Caco-2 (cell line): Measurements from ENCODE around the gene STXBP1. TPM values are rescaled to one million over a fixed set of nuclear protein-coding genes. Genes with fewer than 3 reads are reported as not detected.

Experiments used
- BruUV-seq: library from RNA; stranded (reverse); fragments of 400-500 nt; replicated peaks from 2 replicates; lab custom pipeline; 2021; lab: Mats Ljungman, UMichigan
- CTCF ChIA-PET: fragments of 300-600 bp; sonication (Branson Sonifier 250); formaldehyde crosslinking; loops from one replicate; lab custom pipeline; 2022; ENCODE audit warnings: antibody characterized with exemption; lab: Charles Lee
- POLR2A ChIA-PET: fragments of 300-600 bp; sonication (Branson Sonifier 250); formaldehyde crosslinking; loops from one replicate; lab custom pipeline; 2022; ENCODE audit warnings: antibody characterized with exemption; lab: Charles Lee
- DNase-seq, 2 experiments: peaks; one replicate each; pipeline versions ENCODE4 v3.0.0 to v3.0.0-alpha.2; 2020 to 2022
- H3K27me3 ChIP-seq: replicated peaks from 2 replicates; pipeline ENCODE4 v1.6.0; 2011; ENCODE audit warnings: low read length; ENCODE audit not compliant: control insufficient read depth, insufficient read depth
- H3K36me3 ChIP-seq: 2 replicates; pipeline ENCODE4 v1.5.1; 2011; ENCODE audit warnings: low read length; ENCODE audit not compliant: control insufficient read depth, insufficient read depth
- H3K4me1 ChIP-seq: fragments of 250-450 bp; sonication (Bioruptor Pico); 2 replicates; pipeline ENCODE4 v1.5.1; 2020; ENCODE audit warnings: mild to moderate bottlenecking
- H3K4me3 ChIP-seq: 2 replicates; pipeline ENCODE4 v1.5.1; 2011; ENCODE audit warnings: low read depth, mild to moderate bottlenecking, control low read depth, low read length
- H3K9me3 ChIP-seq: fragments of 250-450 bp; sonication (Bioruptor Pico); 2 replicates; pipeline ENCODE4 v1.5.1; 2020; ENCODE audit warnings: mild to moderate bottlenecking, moderate library complexity
- H3K27ac Mint-ChIP-seq: one replicate; pipeline ENCODE4 v1.8.0; 2022; ENCODE audit warnings: mixed read lengths; ENCODE audit not compliant: unreplicated experiment
- H3K27me3 Mint-ChIP-seq: one replicate; pipeline ENCODE4 v1.8.0; 2022; ENCODE audit warnings: mixed read lengths; ENCODE audit not compliant: insufficient read depth, unreplicated experiment
- H3K36me3 Mint-ChIP-seq: one replicate; pipeline ENCODE4 v1.8.0; 2022; ENCODE audit warnings: mild to moderate bottlenecking, mixed read lengths; ENCODE audit not compliant: insufficient read depth, unreplicated experiment
- H3K4me1 Mint-ChIP-seq: one replicate; pipeline ENCODE4 v1.8.0; 2022; ENCODE audit warnings: low read depth, mixed read lengths; ENCODE audit not compliant: unreplicated experiment
- H3K4me3 Mint-ChIP-seq: one replicate; pipeline ENCODE4 v1.8.0; 2022; ENCODE audit warnings: mild to moderate bottlenecking, moderate library complexity, mixed read lengths; ENCODE audit not compliant: unreplicated experiment
- H3K9me3 Mint-ChIP-seq: one replicate; pipeline ENCODE4 v1.8.0; 2022; ENCODE audit warnings: mixed read lengths; ENCODE audit not compliant: unreplicated experiment
- CTCF ChIP-seq, 2 experiments: fragments of 200-600 bp in 1 of 2; IDR thresholded peaks; 1 replicate in 1 of 2; 2 replicates in 1 of 2; pipeline versions ENCODE4 v1.5.1 to v1.8.0; 2011 to 2022; ENCODE audit warnings: antibody characterized with exemption in 1 of 2, control low read depth in 1 of 2, inconsistent platforms in 1 of 2, low read depth in 1 of 2, low read length in 1 of 2, mild to moderate bottlenecking in 1 of 2, moderate library complexity in 1 of 2; ENCODE audit not compliant: insufficient read depth in 1 of 2, severe bottlenecking in 1 of 2, unreplicated experiment in 1 of 2
- intact Hi-C: fragments of 100-400 bp; cut with micrococcal nuclease; formaldehyde crosslinking; loops from one replicate; pipeline ENCODE4 v1.10.0; 2022; ENCODE audit not compliant: unreplicated experiment
- total RNA-seq: library from RNA; stranded (reverse); gene quantifications from 2 replicates; pipeline ENCODE4 v1.2.3, GENCODE V29; 2022

STXBP1 gene
- total RNA-seq, 1 experiment from 2014 or later = 5.5 TPM

DNA sequence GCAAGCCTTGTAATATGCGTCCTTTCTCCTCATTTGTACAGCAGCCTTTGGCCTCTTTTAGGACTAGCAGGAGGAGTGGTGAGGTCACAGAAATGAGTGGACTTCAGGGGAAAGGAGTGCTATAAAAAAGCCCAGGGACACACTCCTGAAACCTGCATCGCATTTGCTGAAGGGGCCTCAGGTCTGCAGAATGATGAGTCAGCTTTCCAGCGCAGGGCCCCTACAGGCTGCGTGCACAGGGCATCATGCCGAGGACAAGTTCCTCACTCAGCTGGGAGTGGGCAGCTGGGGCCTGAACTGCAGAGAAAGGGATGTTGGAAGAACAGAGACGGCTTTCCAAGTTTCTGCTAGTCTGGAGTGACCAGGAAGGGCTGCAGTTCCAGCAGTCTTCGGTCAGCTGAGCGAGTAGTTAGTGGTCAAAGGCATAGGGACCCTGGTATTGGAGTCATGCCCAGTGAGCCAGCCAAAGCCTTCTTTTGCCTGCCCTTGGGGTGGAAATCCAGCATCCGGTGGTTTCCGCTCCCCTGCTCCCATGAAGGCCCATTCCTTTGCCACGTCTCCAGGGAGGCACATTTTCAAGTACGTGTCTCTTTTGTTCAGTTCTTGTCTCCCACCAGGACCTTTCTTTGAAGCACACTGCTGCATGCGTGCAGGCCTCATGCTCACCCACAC, 77.4 kb downstream of the STXBP1 start:
- H3K4me1 Mint-ChIP-seq = peaks cover 5% of the 10 kb centered on the region
- no peak overlapping the region for H3K4me3 Mint-ChIP-seq
- intact Hi-C loops = no loop called here
- no peaks in the 10 kb centered on the region for H3K27me3 Mint-ChIP-seq
- POLR2A ChIA-PET = no interaction called here
- no peak overlapping the region for H3K4me3 ChIP-seq
- H3K9me3 Mint-ChIP-seq = no peaks in the 10 kb centered on the region
- no peaks in the 10 kb centered on the region for H3K27me3 ChIP-seq
- BruUV-seq = no TSS peak
- peaks cover 5% of the 10 kb centered on the region for H3K36me3 Mint-ChIP-seq
- no peak for TF ChIP-seq CTCF (IDR thresholded peaks at IDR 0.05; ENCODE audit: insufficient read depth in 1 of 2, low read depth in 1 of 2, low read length in 1 of 2, severe bottlenecking in 1 of 2, unreplicated experiment in 1 of 2)
- no peak overlapping the region for H3K27ac Mint-ChIP-seq
- H3K4me1 ChIP-seq = peaks cover 6% of the 10 kb centered on the region
- DNase-seq = no peak
- no peaks in the 10 kb centered on the region for H3K36me3 ChIP-seq
- no peaks in the 10 kb centered on the region for H3K9me3 ChIP-seq
- CTCF ChIA-PET = no interaction called here

- H3K27me3 Mint-ChIP-seq = no peaks in the 10 kb centered on the region
- no peaks in the 10 kb centered on the region for H3K4me1 Mint-ChIP-seq
- no peak overlapping the region for H3K4me3 ChIP-seq
- intact Hi-C loops = no loop called here
- POLR2A ChIA-PET = no interaction called here
- H3K27ac Mint-ChIP-seq = no peak overlapping the region
- no peaks in the 10 kb centered on the region for H3K9me3 ChIP-seq
- H3K36me3 Mint-ChIP-seq = no peaks in the 10 kb centered on the region
- H3K9me3 Mint-ChIP-seq = no peaks in the 10 kb centered on the region
- H3K36me3 ChIP-seq = no peaks in the 10 kb centered on the region
- CTCF ChIA-PET = interaction anchor here (0.7 to 2.0 kb wide), 2 partner anchors 37 to 44 kb away, joined by 7 to 13 read pairs; partner anchors contain the start of gene TOR2A
- H3K27me3 ChIP-seq = no peaks in the 10 kb centered on the region
- no peak for TF ChIP-seq CTCF (IDR thresholded peaks at IDR 0.05; ENCODE audit: insufficient read depth in 1 of 2, low read depth in 1 of 2, low read length in 1 of 2, severe bottlenecking in 1 of 2, unreplicated experiment in 1 of 2)
- DNase-seq = no peak
- peaks cover 6% of the 10 kb centered on the region for H3K4me1 ChIP-seq
- no peak overlapping the region for H3K4me3 Mint-ChIP-seq
- BruUV-seq = no TSS peak
Measured at GRCh38 chr9:127690735-127691134, 78.7 kb downstream of the STXBP1 start.

DNA sequence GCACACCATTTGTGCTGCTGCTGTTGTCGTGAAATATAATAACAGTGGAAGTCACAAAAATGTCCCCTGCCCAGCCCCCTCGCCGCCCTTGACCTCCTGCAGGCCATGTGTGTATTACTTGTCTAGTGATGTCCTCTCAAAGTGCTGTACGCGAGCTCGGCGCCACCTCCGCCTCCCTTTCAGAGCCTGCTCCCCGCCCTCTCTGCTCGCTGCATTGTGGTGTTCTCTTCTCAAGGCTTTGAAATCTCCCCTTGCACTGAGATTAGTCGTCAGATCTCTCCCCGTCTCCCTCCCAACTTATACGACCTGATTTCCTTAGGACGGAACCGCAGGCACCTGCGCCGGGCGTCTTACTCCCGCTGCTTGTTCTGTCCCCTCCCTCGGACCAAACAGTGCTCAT, 80.0 kb downstream of the STXBP1 start:
- Histone ChIP-seq H3K36me3 (no peaks in the 10 kb centered on the region), H3K4me1 (no peaks in the 10 kb centered on the region; the same call in 1 of the 2 replicates), H3K9me3 (no peaks in the 10 kb centered on the region), H3K27me3 (no peaks in the 10 kb centered on the region), H3K4me3 (no peak overlapping the region)
- no peaks in the 10 kb centered on the region for H3K9me3 Mint-ChIP-seq
- no TSS peak for BruUV-seq
- no peak for DNase-seq
- no peaks in the 10 kb centered on the region for H3K36me3 Mint-ChIP-seq
- no peak overlapping the region for H3K27ac Mint-ChIP-seq
- H3K27me3 Mint-ChIP-seq = no peaks in the 10 kb centered on the region
- intact Hi-C loops = no loop called here
- no peaks in the 10 kb centered on the region for H3K4me1 Mint-ChIP-seq
- CTCF ChIA-PET = interaction anchor here (2.0 kb wide), 1 partner anchor 43 kb away, joined by 7 read pairs; the partner anchor contains the start of gene TOR2A
- no peak for TF ChIP-seq CTCF (IDR thresholded peaks at IDR 0.05; ENCODE audit: insufficient read depth in 1 of 2, low read depth in 1 of 2, low read length in 1 of 2, severe bottlenecking in 1 of 2, unreplicated experiment in 1 of 2)
- H3K4me3 Mint-ChIP-seq = no peak overlapping the region
- POLR2A ChIA-PET = no interaction called here
